ENCODE results near the gene GAB3.

GAB3 gene

DNA sequence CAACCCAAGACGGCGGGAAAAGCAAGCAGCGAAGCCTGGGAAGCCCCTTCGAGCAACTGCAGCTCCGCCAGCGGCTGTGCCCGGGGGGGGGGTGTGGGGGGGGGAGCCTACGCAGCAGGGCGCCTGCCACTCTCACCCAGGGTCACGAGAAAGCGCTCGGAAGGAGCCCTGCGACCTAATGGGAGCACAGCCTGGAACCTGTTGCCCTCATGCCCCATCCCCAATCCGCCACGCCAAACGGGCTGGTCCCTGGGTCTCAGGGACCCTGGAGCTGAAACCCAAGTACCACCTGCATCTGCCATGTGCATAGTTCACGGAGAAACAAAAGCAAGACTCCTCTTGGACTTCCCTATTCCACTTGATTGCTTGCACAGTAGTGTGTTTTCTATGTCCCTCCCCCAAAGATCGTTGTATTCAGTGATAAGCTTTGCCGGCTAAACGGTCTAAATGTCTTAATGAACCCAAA lies 359 bp upstream of the GAB3 start:
- H3K27ac ChIP-seq: no peak overlapping the region
- no peak for TF ChIP-seq CTCF (IDR thresholded peaks at IDR 0.05)
- no peak for TF ChIP-seq ZFX (IDR thresholded peaks at IDR 0.05; ENCODE audit: borderline replicate concordance)

DNA sequence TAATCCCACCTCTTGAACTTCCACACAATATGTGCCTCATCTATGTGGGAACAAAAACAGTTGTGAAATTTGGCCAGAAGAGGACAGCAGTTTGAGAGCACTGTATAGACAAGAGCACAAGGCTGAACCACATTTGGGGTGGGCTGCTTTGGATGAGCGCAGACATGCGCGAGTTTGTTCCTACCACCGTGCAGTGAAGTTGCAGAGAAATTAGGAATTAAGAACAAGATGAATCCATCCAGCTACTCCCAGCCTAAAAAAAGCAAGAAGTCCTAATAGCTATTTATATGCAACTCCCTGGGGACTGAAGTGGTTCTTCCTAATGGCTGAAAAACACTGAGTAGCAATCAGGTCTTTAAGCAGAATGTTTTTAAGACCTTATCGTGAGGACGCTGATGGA lies 1.0 kb downstream of the GAB3 start:
- TF ChIP-seq CTCF (IDR thresholded peaks at IDR 0.05) (no peak), ZFX (IDR thresholded peaks at IDR 0.05; ENCODE audit: borderline replicate concordance) (no peak)
- H3K27ac ChIP-seq: no peak overlapping the region

GRCh38 chrX:154748712-154749339 lies 2.1 kb downstream of the GAB3 start:
- TF ChIP-seq ZFX (IDR thresholded peaks at IDR 0.05; ENCODE audit: borderline replicate concordance) (no peak), CTCF (IDR thresholded peaks at IDR 0.05) (peak; percentile 74)
- H3K27ac ChIP-seq: no peak overlapping the region

- no peak overlapping the region for H3K27ac ChIP-seq
- TF ChIP-seq ZFX (IDR thresholded peaks at IDR 0.05; ENCODE audit: borderline replicate concordance) (no peak), CTCF (IDR thresholded peaks at IDR 0.05) (no peak)
Observed at GRCh38 chrX:154742613-154743012, 8.3 kb downstream of the GAB3 start.

DNA sequence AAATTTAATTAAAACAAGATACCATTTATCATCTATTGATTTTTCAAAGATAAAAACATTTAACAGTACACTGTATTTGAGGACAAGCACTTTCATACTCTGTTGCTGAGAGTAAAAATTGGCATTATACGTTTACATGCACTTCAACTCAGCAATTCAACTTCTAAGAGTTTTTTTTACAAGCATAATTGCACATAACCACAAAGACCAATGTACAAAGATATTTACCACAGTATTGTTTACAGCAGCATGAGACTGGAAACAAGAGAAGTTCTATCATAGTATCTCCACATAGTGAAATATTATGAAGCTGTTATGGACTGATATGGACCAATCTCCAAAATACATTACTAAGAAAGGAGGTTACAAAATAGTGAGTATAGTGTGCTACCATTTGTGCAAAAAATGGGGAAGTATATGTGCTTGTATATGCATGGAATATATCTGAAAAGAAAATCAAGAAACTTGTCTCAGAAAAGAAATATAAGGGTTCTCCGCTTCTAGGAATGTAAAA lies 10.9 kb downstream of the GAB3 start:
- H3K27ac ChIP-seq: no peak overlapping the region

DNA sequence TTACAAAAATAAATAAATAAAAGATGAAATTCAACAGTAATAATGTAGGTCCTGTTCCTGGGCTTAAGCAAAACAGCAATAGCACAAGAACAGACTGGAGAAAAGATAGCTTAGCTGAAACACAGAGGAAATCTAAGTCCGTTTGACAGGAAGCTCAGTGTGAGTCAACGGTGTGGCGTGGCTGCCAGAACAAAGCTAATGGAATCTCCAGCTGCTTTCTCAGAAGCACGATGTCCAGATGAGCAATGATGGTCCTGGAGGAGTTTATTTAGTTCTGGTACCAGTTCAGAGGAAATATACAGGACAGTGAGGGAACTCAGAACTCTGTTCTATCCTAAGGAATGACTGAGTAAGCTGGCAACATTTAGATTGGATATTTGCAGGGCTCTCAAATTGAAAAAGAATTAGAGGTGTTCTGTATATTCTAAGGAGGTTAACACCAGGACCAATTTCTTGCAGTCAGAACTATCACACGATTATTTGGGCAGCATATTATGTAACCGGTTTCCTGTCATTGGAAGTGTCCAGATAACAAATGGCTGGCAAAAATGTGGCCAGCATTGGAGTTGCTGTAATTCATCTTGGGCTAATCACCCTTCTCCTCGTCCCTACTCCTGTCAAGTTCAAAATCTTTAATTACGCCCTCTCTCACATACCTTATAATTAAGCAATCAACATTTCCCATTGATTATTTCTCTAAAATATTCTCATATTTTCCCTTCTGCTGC lies 12.7 kb downstream of the GAB3 start:
- H3K27ac ChIP-seq: no peak overlapping the region
- no peak for TF ChIP-seq CTCF (IDR thresholded peaks at IDR 0.05)
- TF ChIP-seq ZFX (IDR thresholded peaks at IDR 0.05; ENCODE audit: borderline replicate concordance): no peak

More for the DNA sequence above, 10.9 kb downstream of the GAB3 start:
- TF ChIP-seq CTCF (IDR thresholded peaks at IDR 0.05) (no peak), ZFX (IDR thresholded peaks at IDR 0.05; ENCODE audit: borderline replicate concordance) (no peak)

GRCh38 chrX:154737136-154737535 lies 13.7 kb downstream of the GAB3 start:
- TF ChIP-seq CTCF (IDR thresholded peaks at IDR 0.05): no peak
- TF ChIP-seq ZFX (IDR thresholded peaks at IDR 0.05; ENCODE audit: borderline replicate concordance): no peak
- H3K27ac ChIP-seq: no peak overlapping the region

All from 22Rv1 (cell line).